ENCODE measurements around the gene DPP4. TPM values are rescaled to one million over a fixed set of nuclear protein-coding genes. Genes with fewer than 3 reads are reported as not detected.

The DPP4 gene
- total and polyA plus RNA-seq, 2 of the 13 experiments (the other 11 are each of a cell fraction or from before 2014, with no cell fraction given): 39.4 to 109 TPM

- TF ChIP-seq ZNF512B (CRISPR knock-in tag; IDR thresholded peaks at IDR 0.05; ENCODE audit: borderline replicate concordance) (no peak), TRIM24 (CRISPR knock-in tag; IDR thresholded peaks at IDR 0.05) (no peak), NFIB (CRISPR knock-in tag; IDR thresholded peaks at IDR 0.05; ENCODE audit: borderline replicate concordance) (no peak), MAFG (CRISPR knock-in tag; IDR thresholded peaks at IDR 0.05) (no peak), HIC2 (CRISPR knock-in tag; IDR thresholded peaks at IDR 0.05; ENCODE audit: low read depth) (no peak), GTF2F1 (IDR thresholded peaks at IDR 0.05; ENCODE audit: low read length) (no peak), PAWR (CRISPR knock-in tag; IDR thresholded peaks at IDR 0.05; ENCODE audit: borderline replicate concordance) (no peak), ZNF205 (CRISPR knock-in tag; IDR thresholded peaks at IDR 0.05) (no peak), TIGD3 (CRISPR knock-in tag; IDR thresholded peaks at IDR 0.05; ENCODE audit: borderline replicate concordance) (no peak), ZNF275 (CRISPR knock-in tag; IDR thresholded peaks at IDR 0.05; ENCODE audit: borderline replicate concordance) (no peak), EZH2 (conservative IDR thresholded peaks at IDR 0.05; ENCODE audit: low read depth, low read length) (no peak), XRCC5 (optimal IDR thresholded peaks at IDR 0.05; ENCODE audit: low read length) (no peak), PHF8 (CRISPR knock-in tag; IDR thresholded peaks at IDR 0.05) (no peak), KLF6 (CRISPR knock-in tag; IDR thresholded peaks at IDR 0.05) (no peak), FOXC1 (CRISPR knock-in tag; IDR thresholded peaks at IDR 0.05; ENCODE audit: borderline replicate concordance) (no peak), TEF (CRISPR knock-in tag; IDR thresholded peaks at IDR 0.05) (no peak), SMARCC2 (IDR thresholded peaks at IDR 0.05) (no peak), TBX2 (CRISPR knock-in tag; IDR thresholded peaks at IDR 0.05; ENCODE audit: borderline replicate concordance) (no peak), HDAC2 (CRISPR knock-in tag; IDR thresholded peaks at IDR 0.05) (peak; percentile 87), ZNF138 (CRISPR knock-in tag; IDR thresholded peaks at IDR 0.05; ENCODE audit: low read depth) (no peak), ZNF709 (CRISPR knock-in tag; IDR thresholded peaks at IDR 0.05) (no peak), MED8 (CRISPR knock-in tag; IDR thresholded peaks at IDR 0.05; ENCODE audit: insufficient replicate concordance) (no peak), IKZF1 (IDR thresholded peaks at IDR 0.05) (no peak), ELF4 (CRISPR knock-in tag; IDR thresholded peaks at IDR 0.05; ENCODE audit: borderline replicate concordance) (no peak)
Observed at GRCh38 chr2:162107361-162107901, 33.4 kb upstream of the DPP4 start (continued).
